GM21367 (cell line): ENCODE results near the gene PPARD.
"Not testable (repeated sequence)": the region's sequence is repeated elsewhere in the genome, so short reads cannot be mapped to it uniquely, and the experiment has no call there.

Source experiments
- ATAC-seq: cut with Tn5 transposase; IDR thresholded peaks from one replicate; pipeline ENCODE4 v1.9.1; 2021; ENCODE audit not compliant: unreplicated experiment

PPARD gene

GRCh38 chr6:35342258-35343091, at the start of gene PPARD:
Gene PPARD, plus strand, starts transcription at chr6:35342558. Its CDS starts 68,530 bp downstream, at chr6:35411088.
- peak; percentile 84 for ATAC-seq

- no peak for ATAC-seq
Observed at GRCh38 chr6:35293681-35294080, 48.7 kb upstream of the PPARD start.

DNA sequence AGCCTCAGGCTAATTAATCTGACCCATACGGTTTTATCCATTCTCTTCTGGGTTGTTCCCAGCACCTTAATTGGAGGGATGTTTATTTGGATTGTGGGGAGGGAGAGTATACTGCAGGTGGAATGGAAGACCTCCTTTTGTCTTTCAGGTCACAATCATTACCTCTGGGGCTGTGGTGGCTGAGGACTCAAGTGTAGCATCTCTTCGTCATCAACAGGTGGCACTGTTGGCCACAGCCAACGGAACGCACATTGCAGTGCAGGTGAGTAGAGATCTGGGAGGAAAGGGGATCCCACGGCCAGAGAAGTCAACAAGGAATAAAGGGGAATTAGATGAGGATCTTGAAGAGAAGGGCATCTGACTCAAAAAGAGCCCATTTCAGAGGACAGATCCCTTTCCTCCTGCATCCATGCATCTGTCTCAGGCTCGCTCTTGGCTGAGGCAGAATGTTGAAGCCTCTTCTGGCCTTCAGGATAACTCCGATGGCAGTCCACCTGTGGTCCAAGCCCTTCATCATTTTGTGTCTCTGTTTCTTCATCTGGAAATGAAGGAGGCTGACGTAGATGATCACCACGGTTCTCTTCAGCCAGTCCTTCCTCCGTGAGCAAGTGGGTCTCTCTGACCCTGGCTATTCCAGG, 47.9 kb upstream of the PPARD start:
- ATAC-seq: no peak

DNA sequence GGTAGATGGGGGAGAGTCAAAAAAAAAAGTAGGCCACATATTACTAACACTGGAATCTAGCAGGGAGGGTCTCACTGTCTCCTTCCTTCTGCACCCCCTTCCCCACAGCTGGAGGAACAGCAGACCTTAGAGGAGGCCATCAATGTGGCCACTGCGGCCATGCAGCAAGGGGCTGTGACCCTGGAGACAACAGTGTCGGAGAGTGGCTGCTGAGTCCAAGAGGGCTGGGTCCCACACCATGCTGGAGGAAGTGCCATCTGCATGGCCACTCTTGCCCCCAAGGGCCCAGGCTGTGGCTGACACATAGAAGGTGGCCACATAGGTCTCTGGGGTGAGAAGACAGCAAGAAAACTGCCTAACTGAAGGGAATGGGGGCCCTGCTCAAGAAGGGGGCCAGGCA, 47.3 kb upstream of the PPARD start:
- ATAC-seq: no peak

DNA sequence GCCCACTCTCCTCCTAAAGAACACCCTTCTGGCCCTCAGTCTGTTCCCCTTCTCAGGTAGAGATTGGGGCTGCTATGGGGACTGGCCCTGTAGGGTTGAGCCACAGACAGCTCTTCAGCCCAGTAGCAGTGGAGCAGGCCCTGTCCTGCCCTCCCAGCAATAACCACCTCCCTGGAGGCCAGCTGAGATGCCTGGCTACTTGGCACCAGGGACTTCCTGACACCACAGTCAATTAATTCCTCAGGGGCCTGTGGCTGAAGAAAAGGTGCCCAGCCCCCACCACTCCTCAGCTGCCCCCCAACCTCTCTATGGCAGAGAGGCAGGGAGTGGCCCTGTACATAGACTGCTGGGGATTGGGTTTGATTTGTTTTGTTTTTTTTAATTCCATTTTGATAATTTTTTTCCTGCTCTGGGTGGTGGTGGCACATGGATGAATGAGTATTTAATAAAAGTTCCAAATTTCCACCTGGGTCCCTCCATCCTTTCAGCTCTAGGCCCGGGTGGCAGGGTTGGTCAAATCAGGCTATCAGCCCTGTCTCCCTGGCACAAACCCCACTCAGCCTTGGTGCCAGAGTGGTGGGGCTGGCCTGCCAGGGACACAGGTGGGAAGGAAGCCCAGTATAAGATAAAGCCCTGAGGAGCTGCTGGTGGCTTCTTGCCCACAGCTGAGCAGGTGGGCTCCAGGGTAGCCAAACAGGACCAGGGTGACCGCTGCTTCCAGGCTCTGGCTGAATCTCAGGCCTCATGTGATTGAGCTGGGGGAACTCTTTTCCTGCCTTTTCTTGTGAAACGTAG, 46.6 kb upstream of the PPARD start:
- ATAC-seq: no peak

- no peak for ATAC-seq
Observed at GRCh38 chr6:35296931-35297600, 45.3 kb upstream of the PPARD start.

GRCh38 chr6:35297601-35298481, 44.5 kb upstream of the PPARD start, which contains the start of gene DEF6:
Gene DEF6, plus strand, starts transcription at chr6:35297818. Its CDS starts 39 bp downstream, at chr6:35297857.
- peak; percentile 58 for ATAC-seq

DNA sequence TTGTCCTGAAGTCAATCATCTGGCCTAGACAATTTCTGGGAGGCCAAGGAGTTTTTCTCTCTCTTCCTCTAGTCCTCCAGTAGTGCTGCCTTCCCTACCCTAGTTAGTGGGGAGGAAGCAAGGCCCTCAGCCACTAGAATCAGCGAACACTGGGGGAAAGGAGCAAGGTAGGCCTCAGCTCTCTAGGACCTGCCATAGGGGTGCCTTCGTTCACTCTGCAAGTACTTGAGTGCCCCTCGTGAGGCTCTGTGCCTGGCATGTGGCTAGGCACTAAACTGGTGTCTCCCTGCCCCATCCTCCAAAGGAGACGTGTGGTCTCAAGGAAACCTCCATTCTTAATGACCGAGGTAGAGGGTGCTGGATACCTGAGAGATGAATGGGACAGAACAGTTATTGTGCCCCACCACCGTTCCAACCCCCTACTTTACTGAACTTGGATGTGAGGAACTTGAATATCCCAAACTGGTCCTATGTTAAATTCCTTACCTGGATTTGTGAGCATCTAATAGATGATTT, 43.7 kb upstream of the PPARD start:
- no peak for ATAC-seq

DNA sequence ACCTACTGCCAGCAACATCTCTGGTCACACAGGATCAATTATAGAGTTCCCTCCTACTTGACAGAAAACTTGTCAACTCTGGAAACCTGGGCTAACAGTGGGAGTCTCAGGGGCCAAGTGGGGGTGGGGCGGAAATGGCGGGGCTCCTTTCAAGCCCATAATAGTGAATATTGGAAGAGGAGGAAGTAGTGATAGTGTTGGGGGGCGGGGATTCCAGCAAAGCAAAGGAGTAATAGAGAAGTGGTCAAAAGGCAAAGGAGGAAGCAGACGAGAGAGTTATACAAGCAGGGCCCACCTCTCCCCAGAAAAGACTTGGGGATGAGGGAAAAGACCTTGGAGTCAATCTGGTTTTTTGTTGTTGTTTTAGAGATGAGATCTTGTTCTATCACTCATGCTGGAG, 42.7 kb upstream of the PPARD start:
- no peak for ATAC-seq

- ATAC-seq: no peak
Observed at GRCh38 chr6:35300848-35301247, 41.5 kb upstream of the PPARD start.

GRCh38 chr6:35302604-35303241, 39.6 kb upstream of the PPARD start:
- peak; percentile 62 for ATAC-seq

DNA sequence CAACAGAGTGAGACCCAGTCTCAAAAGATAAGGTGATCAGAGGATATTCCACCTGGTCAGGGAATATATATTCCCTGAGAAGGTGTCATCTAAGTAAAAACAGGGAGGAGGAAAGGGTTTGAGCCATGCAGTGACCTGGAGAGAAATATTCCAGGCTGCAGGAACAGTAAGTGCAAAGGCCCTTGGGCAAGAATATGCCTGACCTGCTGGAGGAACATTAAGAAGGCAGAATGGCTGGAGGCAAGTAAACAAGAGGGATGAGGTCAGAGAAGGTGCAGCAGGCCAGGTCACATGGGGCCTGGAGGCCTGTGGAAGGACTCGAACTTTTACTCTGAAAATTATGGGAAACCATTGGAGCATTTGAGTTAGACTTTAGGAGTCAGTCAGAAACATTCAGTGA, 38.1 kb upstream of the PPARD start:
- no peak for ATAC-seq

- ATAC-seq: no peak
Observed at GRCh38 chr6:35305117-35305516, 37.2 kb upstream of the PPARD start.

- not testable (repeated sequence) for ATAC-seq
Observed at GRCh38 chr6:35307138-35307537, 35.2 kb upstream of the PPARD start.

DNA sequence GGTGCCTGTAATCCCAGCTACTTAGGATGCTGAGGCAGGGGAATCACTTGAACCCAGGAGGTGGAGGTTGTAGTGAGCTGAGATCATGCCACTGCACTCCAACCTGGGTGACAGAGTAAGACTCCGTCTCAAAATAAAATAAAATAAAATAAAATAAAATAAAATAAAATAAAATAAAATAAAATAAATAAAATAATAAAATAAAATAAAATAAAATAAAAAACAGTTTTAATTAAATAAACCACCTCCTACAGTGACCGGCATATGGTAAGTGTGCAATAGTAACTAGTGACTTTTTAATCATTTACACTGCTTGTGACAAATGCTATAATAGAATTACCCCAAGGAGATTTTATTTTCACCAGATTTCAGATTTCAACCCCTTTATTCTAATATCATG, 33.8 kb upstream of the PPARD start:
- ATAC-seq: not testable (repeated sequence)

DNA sequence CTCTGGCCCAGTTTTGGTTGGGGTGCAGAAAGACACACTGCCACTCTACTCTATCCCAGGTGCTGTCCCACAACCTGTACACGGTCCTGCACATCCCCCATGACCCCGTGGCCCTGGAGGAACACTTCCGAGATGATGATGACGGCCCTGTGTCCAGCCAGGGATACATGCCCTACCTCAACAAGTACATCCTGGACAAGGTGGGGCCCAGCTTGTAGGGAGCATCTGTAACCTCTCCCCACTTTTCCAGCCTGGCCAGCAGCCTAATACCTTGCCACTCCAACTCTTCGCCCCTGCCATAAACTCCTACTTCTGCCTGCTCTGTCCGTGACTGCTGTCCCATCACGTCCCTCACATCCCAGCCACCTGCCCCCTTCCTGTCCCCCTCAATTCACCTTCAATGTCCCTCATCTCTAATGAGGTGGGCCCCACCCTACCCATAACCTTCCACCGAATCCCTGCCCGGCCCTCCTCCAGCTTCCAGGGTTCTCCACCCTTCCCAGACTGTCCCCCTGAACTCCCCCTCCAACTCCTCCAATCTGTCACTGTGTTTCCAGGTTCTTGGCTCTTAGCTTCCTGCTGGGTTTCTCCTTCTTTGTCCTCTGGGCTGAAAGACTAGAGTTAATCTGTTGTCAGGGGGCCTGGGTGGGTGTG, 32.6 kb upstream of the PPARD start:
- no peak for ATAC-seq

GRCh38 chr6:35310265-35310831, 32.0 kb upstream of the PPARD start:
- ATAC-seq: no peak

- no peak for ATAC-seq
Observed at GRCh38 chr6:35311390-35312075, 30.8 kb upstream of the PPARD start.
